HCT116 (cell line): Measurements from ENCODE around the gene BRIP1. TPM values are rescaled to one million over a fixed set of nuclear protein-coding genes. Genes with fewer than 3 reads are reported as not detected.

Source experiments
- ATAC-seq: fragments of 200-7000 bp; cut with Tn5 transposase; 2 replicates; pipeline ENCODE4 v1.9.1; 2020; ENCODE audit warnings: mild to moderate bottlenecking, moderate library complexity
- BruUV-seq: library from RNA; stranded (reverse); fragments of 400-500 nt; replicated peaks from 2 replicates; lab custom pipeline; 2021; lab: Mats Ljungman, UMichigan
- CTCF ChIA-PET: fragments of 300-600 bp; sonication (Branson Sonifier 250); formaldehyde crosslinking; loops from one replicate; lab custom pipeline; 2021; ENCODE audit warnings: antibody characterized with exemption; lab: Charles Lee
- POLR2A ChIA-PET: fragments of 300-600, 350-600 bp; sonication (Branson Sonifier 250); formaldehyde crosslinking; loops from one replicate; lab custom pipeline; 2021; ENCODE audit warnings: antibody characterized with exemption; lab: Charles Lee
- RAD21 ChIA-PET, 2 experiments: fragments of 300-600 bp; sonication (Branson Sonifier 250); formaldehyde crosslinking; loops; one replicate each; lab custom pipeline; 2023; ENCODE audit warnings: low total read pairs in 2 of 2; ENCODE audit not compliant: uncharacterized antibody in 2 of 2, unreplicated experiment in 2 of 2, low non-redundant PET in 1 of 2; lab: Charles Lee
- DNase-seq: peaks from one replicate; pipeline ENCODE4 v3.0.0-alpha.2; 2010; ENCODE audit warnings: low read depth, low spot score
- H2AFZ ChIP-seq: fragments of 200-600 bp; shearing (Covaris generic), sonication (generic); 2 replicates; pipeline ENCODE4 v1.6.1; 2017; ENCODE audit warnings: low read depth, mixed run types, mixed read lengths, antibody characterized with exemption, low read length; ENCODE audit not compliant: poor library complexity, severe bottlenecking
- H3K27ac ChIP-seq: 2 replicates; pipeline ENCODE4 v1.5.1; 2012; ENCODE audit warnings: low read depth, low read length
- H3K27me3 ChIP-seq: fragments of 200-600 bp; sonication (generic); 2 replicates; pipeline ENCODE4 v1.6.1; 2016; ENCODE audit warnings: mixed run types, low read length, mixed read lengths; ENCODE audit not compliant: insufficient read depth
- H3K36me3 ChIP-seq, 2 experiments: fragments of 200-500 bp in 1 of 2; fragments of 200-600 bp in 1 of 2; sonication (Bioruptor generic) in 1 of 2; sonication (generic) in 1 of 2; 2 replicates each; pipeline versions ENCODE4 v1.5.1 to v1.6.1; 2014 to 2016; ENCODE audit warnings: low read length in 2 of 2, inconsistent platforms in 1 of 2, mixed read lengths in 1 of 2, mixed run types in 1 of 2; ENCODE audit not compliant: insufficient read depth in 2 of 2, control insufficient read depth in 1 of 2
- H3K4me1 ChIP-seq, 2 experiments: fragments of 200-600 bp in 1 of 2; sonication (generic) in 1 of 2; 2 replicates each; pipeline versions ENCODE4 v1.5.1 to v1.6.1; 2012 to 2017; ENCODE audit warnings: low read length in 2 of 2, inconsistent platforms in 1 of 2, mild to moderate bottlenecking in 1 of 2, mixed read lengths in 1 of 2, mixed run types in 1 of 2, moderate library complexity in 1 of 2; ENCODE audit not compliant: insufficient read depth in 2 of 2, control insufficient read depth in 1 of 2
- H3K4me2 ChIP-seq: fragments of 200-600 bp; sonication (generic); 2 replicates; pipeline ENCODE4 v1.6.1; 2017; ENCODE audit warnings: mixed run types, low read length, mixed read lengths
- H3K4me3 ChIP-seq, 2 experiments: fragments of 200-600 bp in 1 of 2; sonication (generic) in 1 of 2; replicated peaks in 1 of 2; 2 replicates each; pipeline ENCODE4 v1.5.1; 2011 to 2016; ENCODE audit warnings: low read length in 2 of 2, control low read depth in 1 of 2, low read depth in 1 of 2, mild to moderate bottlenecking in 1 of 2, mixed read lengths in 1 of 2, mixed run types in 1 of 2
- H3K79me2 ChIP-seq: fragments of 200-600 bp; sonication (generic); 2 replicates; pipeline ENCODE4 v1.6.1; 2017; ENCODE audit warnings: mild to moderate bottlenecking, mixed run types, low read length, moderate library complexity, mixed read lengths; ENCODE audit not compliant: insufficient read depth
- H3K9ac ChIP-seq: fragments of 200-600 bp; sonication (generic); 2 replicates; pipeline ENCODE4 v1.6.1; 2016; ENCODE audit warnings: low read length, mixed read lengths
- H3K9me2 ChIP-seq: fragments of 200-600 bp; sonication (generic), shearing (Covaris generic); 2 replicates; pipeline ENCODE4 v1.6.1; 2017; ENCODE audit warnings: mixed run types, mild to moderate bottlenecking, moderate library complexity; ENCODE audit not compliant: insufficient read depth
- H3K9me3 ChIP-seq, 2 experiments: fragments of 200-500 bp in 1 of 2; fragments of 200-600 bp in 1 of 2; sonication (Bioruptor generic) in 1 of 2; sonication (generic) in 1 of 2; 2 replicates each; pipeline ENCODE4 v1.6.1; 2014 to 2017; ENCODE audit warnings: low read length in 2 of 2, mixed read lengths in 2 of 2, inconsistent platforms in 1 of 2, low read depth in 1 of 2, mild to moderate bottlenecking in 1 of 2, mixed run types in 1 of 2, moderate library complexity in 1 of 2; ENCODE audit not compliant: control insufficient read depth in 1 of 2, insufficient read depth in 1 of 2
- H4K20me1 ChIP-seq: fragments of 200-600 bp; sonication (generic), shearing (Covaris generic); 2 replicates; pipeline ENCODE4 v1.6.1; 2017; ENCODE audit warnings: mixed run types, mild to moderate bottlenecking, moderate library complexity; ENCODE audit not compliant: insufficient read depth
- ATF3 ChIP-seq: IDR thresholded peaks from 2 replicates; pipeline ENCODE4 v1.6.1; 2012
- CEBPB ChIP-seq: IDR thresholded peaks from 2 replicates; pipeline ENCODE4 v1.6.1; 2012; ENCODE audit warnings: low read depth
- CTCF ChIP-seq, 3 experiments: fragments of 200-600 bp in 1 of 3; sonication (generic) in 1 of 3; IDR thresholded peaks in 2 of 3; conservative IDR thresholded peaks in 1 of 3; 2 replicates each; pipeline ENCODE4 v1.5.1; 2012 to 2017; ENCODE audit warnings: low read depth in 2 of 3, low read length in 2 of 3, antibody characterized with exemption in 1 of 3, borderline replicate concordance in 1 of 3, control low read depth in 1 of 3, mild to moderate bottlenecking in 1 of 3, mixed read lengths in 1 of 3, mixed run types in 1 of 3, moderate library complexity in 1 of 3; ENCODE audit not compliant: insufficient read depth in 1 of 3
- EZH2 ChIP-seq: fragments of 200-600 bp; sonication (generic); IDR thresholded peaks from 2 replicates; pipeline ENCODE4 v1.6.1; 2017; ENCODE audit warnings: antibody characterized with exemption, mixed run types
- EZH2phosphoT487 ChIP-seq: fragments of 200-600 bp; IDR thresholded peaks from 2 replicates; pipeline ENCODE4 v1.6.1; 2018; ENCODE audit warnings: antibody characterized with exemption, borderline replicate concordance
- FOSL1 ChIP-seq: IDR thresholded peaks from 2 replicates; pipeline ENCODE4 v1.6.1; 2012; ENCODE audit warnings: low read depth
- MAX ChIP-seq: IDR thresholded peaks from 2 replicates; pipeline ENCODE4 v1.6.1; 2012
- RAD21 ChIP-seq: IDR thresholded peaks from 2 replicates; pipeline ENCODE4 v1.6.1; 2012; ENCODE audit warnings: low read depth, mild to moderate bottlenecking
- SP1 ChIP-seq: IDR thresholded peaks from 2 replicates; pipeline ENCODE4 v1.6.1; 2012; ENCODE audit warnings: low read depth
- SRF ChIP-seq: IDR thresholded peaks from 2 replicates; pipeline ENCODE4 v1.6.1; 2012; ENCODE audit warnings: low read depth
- TCF7L2 ChIP-seq: IDR thresholded peaks from 2 replicates; pipeline ENCODE4 v1.7.0; 2011; ENCODE audit warnings: borderline replicate concordance, inconsistent platforms; ENCODE audit not compliant: insufficient read depth, insufficient read length; ENCODE audit errors: extremely low read depth
- YY1 ChIP-seq: IDR thresholded peaks from 2 replicates; pipeline ENCODE4 v1.6.1; 2011; ENCODE audit warnings: low read length, low read depth, moderate library complexity, mild to moderate bottlenecking; ENCODE audit not compliant: insufficient replicate concordance; ENCODE audit errors: extremely low read depth
- ZBTB33 ChIP-seq: IDR thresholded peaks from 2 replicates; pipeline ENCODE4 v1.6.1; 2011; ENCODE audit warnings: mild to moderate bottlenecking, low read length, moderate library complexity; ENCODE audit not compliant: insufficient replicate concordance; ENCODE audit errors: extremely low read depth
- ZNF274 ChIP-seq: fragments of 200-500 bp; sonication (Bioruptor generic); IDR thresholded peaks from 2 replicates; pipeline ENCODE4 v1.6.1; 2014; ENCODE audit warnings: mild to moderate bottlenecking, low read depth, low read length, inconsistent platforms
- intact Hi-C: fragments of 100-400 bp; cut with micrococcal nuclease; formaldehyde crosslinking; loops from 2 replicates; pipeline ENCODE4 v1.10.0; 2022
- total RNA-seq: library from RNA; stranded (reverse); gene quantifications from one replicate; pipeline ENCODE4 v1.2.1, GENCODE V29; 2021; ENCODE audit not compliant: unreplicated experiment

Gene BRIP1
- total RNA-seq, 1 experiment from 2014 or later = 22.2 TPM

- RAD21 ChIA-PET = no interaction called here
- Histone ChIP-seq H3K27ac (no peak overlapping the region), H3K79me2 (peaks cover 5% of the 10 kb centered on the region; the same call in 1 of the 2 replicates), H4K20me1 (no peaks in the 10 kb centered on the region), H2AFZ (no peak overlapping the region), H3K4me3 (no peak overlapping the region), H3K9ac (no peak overlapping the region), H3K9me3 (no peaks in the 10 kb centered on the region), H3K27me3 (no peaks in the 10 kb centered on the region), H3K4me2 (no peak overlapping the region), H3K9me2 (no peaks in the 10 kb centered on the region), H3K4me1 (no peaks in the 10 kb centered on the region), H3K36me3 (peaks cover 13 to 34% of the 10 kb centered on the region in 2 experiments; a peak in 3 of 4 replicates)
- ATAC-seq (no peak), DNase-seq (no peak)
- TF ChIP-seq CTCF (IDR thresholded peaks at IDR 0.05 in 2 of 3, conservative IDR thresholded peaks at IDR 0.05 in 1 of 3; ENCODE audit: borderline replicate concordance in 1 of 3, insufficient read depth in 1 of 3, low read depth in 2 of 3, low read length in 2 of 3) (no peak), MAX (no peak), ZBTB33 (no peak), FOSL1 (no peak), EZH2 (no peak), YY1 (no peak), SP1 (no peak), TCF7L2 (no peak), ATF3 (no peak), EZH2phosphoT487 (no peak), RAD21 (no peak), ZNF274 (no peak), SRF (no peak), CEBPB (no peak)
- intact Hi-C loops = no loop called here
- CTCF ChIA-PET = interaction anchor here (2.1 kb wide), 1 partner anchor 266 kb away, joined by 18 read pairs; no protein-coding TSS in a partner anchor
- no TSS peak for BruUV-seq
- POLR2A ChIA-PET = no interaction called here
These were observed 19.9 kb downstream of the BRIP1 start for GRCh38 chr17:61843435-61843834.
